Duodenal mucosa (tissue), 2 donors: Measurements from ENCODE around the gene FERMT1.
"Not testable (repeated sequence)": the region's sequence is repeated elsewhere in the genome, so short reads cannot be mapped to it uniquely, and the experiment has no call there.

Experiments
- H3K27ac ChIP-seq: one replicate; pipeline ENCODE4 v1.7.0; 2013; ENCODE audit warnings: low read depth, low read length
- H3K27me3 ChIP-seq, 2 donors: one replicate each; pipeline ENCODE4 v1.7.0; 2013; ENCODE audit warnings: low read length in 2 of 2, control low read depth in 1 of 2; ENCODE audit not compliant: insufficient read depth in 2 of 2, control insufficient read depth in 1 of 2
- H3K36me3 ChIP-seq, 2 donors: one replicate each; pipeline ENCODE4 v1.7.0; 2013; ENCODE audit warnings: low read length in 2 of 2, control low read depth in 1 of 2; ENCODE audit not compliant: insufficient read depth in 2 of 2, control insufficient read depth in 1 of 2
- H3K4me1 ChIP-seq, 2 donors: one replicate each; pipeline ENCODE4 v1.7.0; 2013; ENCODE audit warnings: low read length in 2 of 2, control low read depth in 1 of 2; ENCODE audit not compliant: insufficient read depth in 2 of 2, control insufficient read depth in 1 of 2
- H3K4me3 ChIP-seq, 2 donors: one replicate each; pipeline ENCODE4 v1.7.0; 2013; ENCODE audit warnings: low read length in 2 of 2, low read depth in 1 of 2
- H3K9ac ChIP-seq, 2 donors: one replicate each; pipeline ENCODE4 v1.7.0; 2013; ENCODE audit warnings: low read length in 2 of 2, low read depth in 1 of 2
- H3K9me3 ChIP-seq, 2 donors: one replicate each; pipeline ENCODE4 v1.7.0; 2013; ENCODE audit warnings: low read length in 2 of 2, control low read depth in 1 of 2; ENCODE audit not compliant: control insufficient read depth in 1 of 2

Gene FERMT1

DNA sequence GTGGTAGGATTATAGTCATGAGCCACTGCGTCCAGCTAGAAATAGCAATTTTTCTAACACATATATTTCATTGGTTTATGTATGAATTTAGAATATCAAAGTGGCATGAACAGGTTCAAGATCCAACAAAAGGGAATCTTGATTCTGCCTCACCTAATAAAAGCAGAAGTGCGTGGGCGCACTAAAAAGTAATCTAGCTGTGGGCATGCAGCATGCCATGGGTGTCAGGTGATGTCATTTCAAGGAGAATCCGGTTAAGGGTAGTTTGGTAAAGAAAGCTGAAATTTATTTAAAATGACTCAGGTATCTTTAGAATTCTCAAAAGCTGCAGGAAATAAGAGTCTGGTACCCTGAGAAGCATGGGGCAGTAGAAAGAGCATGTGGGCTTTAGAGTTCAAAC is 86.6 kb downstream of the FERMT1 start:
- H3K27me3 ChIP-seq, result no peaks in the 10 kb centered on the region
- H3K4me1 ChIP-seq, result no peaks in the 10 kb centered on the region
- H3K9me3 ChIP-seq, result no peaks in the 10 kb centered on the region
- peaks cover 51 to 75% of the 10 kb centered on the region in 2 donors for H3K36me3 ChIP-seq
- H3K4me3 ChIP-seq, result no peak overlapping the region
- no peak overlapping the region for H3K9ac ChIP-seq
- no peak overlapping the region for H3K27ac ChIP-seq

DNA sequence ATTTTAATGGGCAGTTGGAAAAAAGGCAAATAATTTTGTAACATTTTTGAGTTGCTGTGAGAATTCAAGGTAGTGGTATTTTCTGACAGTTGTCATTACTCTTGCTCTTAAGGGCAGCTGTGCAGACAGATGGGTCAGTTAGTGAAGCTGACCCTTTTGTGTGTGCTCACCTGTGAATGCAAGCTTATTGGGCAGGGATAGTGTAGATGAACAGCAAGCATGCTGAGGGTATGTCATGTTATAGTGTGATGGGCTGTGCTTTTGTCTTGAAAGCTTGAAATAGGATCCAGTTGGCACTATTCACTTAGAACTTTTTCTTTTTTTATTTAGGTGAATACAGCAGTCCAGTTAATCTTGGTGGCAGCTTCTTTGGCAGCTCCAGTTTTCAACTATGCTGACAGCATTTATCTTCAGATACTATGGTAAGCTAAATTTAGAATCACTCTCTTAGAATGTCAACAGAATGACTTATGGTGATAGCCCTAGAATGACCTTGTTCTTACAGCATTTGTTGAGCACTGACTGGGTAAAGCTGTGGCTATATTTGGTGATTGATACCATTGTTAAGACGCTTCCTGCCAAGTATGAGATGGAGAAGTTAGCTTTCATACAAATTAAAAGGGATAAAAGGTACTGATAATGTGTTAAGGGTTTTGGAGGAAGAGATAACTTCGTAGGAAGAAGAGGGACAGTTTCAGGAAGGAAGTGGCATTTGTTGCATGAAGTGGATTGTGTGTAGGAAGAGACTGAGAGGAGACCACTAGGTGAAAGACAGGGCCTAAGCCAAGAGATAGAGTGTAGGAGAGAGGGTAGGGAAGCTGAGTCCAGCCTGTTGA is 88.5 kb downstream of the FERMT1 start:
- Histone ChIP-seq H3K27me3 (no peaks in the 10 kb centered on the region), H3K9me3 (no peaks in the 10 kb centered on the region), H3K36me3 (peaks cover 34 to 57% of the 10 kb centered on the region in 2 donors), H3K4me1 (no peaks in the 10 kb centered on the region), H3K4me3 (no peak overlapping the region), H3K27ac (no peak overlapping the region), H3K9ac (no peak overlapping the region)

- not testable (repeated sequence) for H3K9ac ChIP-seq, H3K4me1 ChIP-seq, H3K27ac ChIP-seq, H3K4me3 ChIP-seq, H3K27me3 ChIP-seq, H3K9me3 ChIP-seq
- H3K36me3 ChIP-seq, result peaks cover 22 to 50% of the 10 kb centered on the region in 2 donors
Measured at GRCh38 chr20:6032907-6033306, 89.9 kb downstream of the FERMT1 start.

GRCh38 chr20:6030453-6031080 is 92.3 kb downstream of the FERMT1 start:
- Histone ChIP-seq H3K4me3 (no peak overlapping the region), H3K36me3 (peaks cover 12 to 50% of the 10 kb centered on the region in 2 donors), H3K9ac (no peak overlapping the region), H3K27me3 (no peaks in the 10 kb centered on the region), H3K27ac (no peak overlapping the region), H3K9me3 (peaks cover 0 to under 1% of the 10 kb centered on the region in 2 donors), H3K4me1 (no peaks in the 10 kb centered on the region)

- Histone ChIP-seq H3K36me3 (peaks cover 16 to 56% of the 10 kb centered on the region in 2 donors), H3K27me3 (no peaks in the 10 kb centered on the region)
Measured at GRCh38 chr20:6029538-6029937, 93.3 kb downstream of the FERMT1 start.

GRCh38 chr20:6028818-6029217 is 94.0 kb downstream of the FERMT1 start:
- no peaks in the 10 kb centered on the region for H3K27me3 ChIP-seq
- H3K4me3 ChIP-seq, result no peak overlapping the region
- H3K36me3 ChIP-seq, result peaks cover 11 to 56% of the 10 kb centered on the region in 2 donors
- H3K27ac ChIP-seq, result no peak overlapping the region
- H3K4me1 ChIP-seq, result no peaks in the 10 kb centered on the region
- H3K9ac ChIP-seq, result no peak overlapping the region
- H3K9me3 ChIP-seq, result peaks cover 6 to 12% of the 10 kb centered on the region in 2 donors

More at GRCh38 chr20:6029538-6029937, 93.3 kb downstream of the FERMT1 start:
- no peak overlapping the region for H3K27ac ChIP-seq
- no peaks in the 10 kb centered on the region for H3K4me1 ChIP-seq
- H3K9me3 ChIP-seq, result peaks cover 6 to 11% of the 10 kb centered on the region in 2 donors
- no peak overlapping the region for H3K4me3 ChIP-seq
- H3K9ac ChIP-seq, result no peak overlapping the region

GRCh38 chr20:6026051-6026450 is 96.8 kb downstream of the FERMT1 start:
- Histone ChIP-seq H3K4me1 (no peaks in the 10 kb centered on the region), H3K27me3 (no peaks in the 10 kb centered on the region), H3K9ac (no peak overlapping the region), H3K4me3 (no peak overlapping the region), H3K9me3 (peaks cover 6 to 12% of the 10 kb centered on the region in 2 donors), H3K27ac (no peak overlapping the region), H3K36me3 (peaks cover 9 to 56% of the 10 kb centered on the region in 2 donors)
